HG02571 (cell line): Measurements from ENCODE around the gene PCOLCE2.
"Not testable (repeated sequence)": the region's sequence is repeated elsewhere in the genome, so short reads cannot be mapped to it uniquely, and the experiment has no call there.

ENCODE experiments used
- ATAC-seq: cut with Tn5 transposase; IDR thresholded peaks from one replicate; pipeline ENCODE4 v1.9.1; 2021; ENCODE audit warnings: mild to moderate bottlenecking, moderate library complexity; ENCODE audit not compliant: unreplicated experiment

PCOLCE2 gene

DNA sequence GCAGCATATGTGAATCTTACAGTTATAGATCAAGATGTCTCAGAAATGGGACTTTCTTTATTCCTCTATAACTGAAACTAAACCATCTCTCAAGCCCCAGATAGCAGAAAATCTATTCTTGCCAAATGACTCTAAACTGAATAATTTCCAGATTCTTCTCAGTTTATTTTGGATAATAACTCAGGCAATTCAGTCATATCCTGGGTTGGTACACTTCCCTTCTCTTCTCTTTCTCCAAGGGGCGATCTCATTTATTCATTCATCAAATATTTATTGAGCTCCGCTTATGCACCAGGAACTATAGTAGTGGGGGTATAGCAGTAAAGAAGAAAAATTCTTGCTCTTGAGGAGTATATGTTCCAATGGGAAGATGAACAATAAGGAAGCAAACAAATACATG lies 13.5 kb upstream of the PCOLCE2 start:
- ATAC-seq = no peak

DNA sequence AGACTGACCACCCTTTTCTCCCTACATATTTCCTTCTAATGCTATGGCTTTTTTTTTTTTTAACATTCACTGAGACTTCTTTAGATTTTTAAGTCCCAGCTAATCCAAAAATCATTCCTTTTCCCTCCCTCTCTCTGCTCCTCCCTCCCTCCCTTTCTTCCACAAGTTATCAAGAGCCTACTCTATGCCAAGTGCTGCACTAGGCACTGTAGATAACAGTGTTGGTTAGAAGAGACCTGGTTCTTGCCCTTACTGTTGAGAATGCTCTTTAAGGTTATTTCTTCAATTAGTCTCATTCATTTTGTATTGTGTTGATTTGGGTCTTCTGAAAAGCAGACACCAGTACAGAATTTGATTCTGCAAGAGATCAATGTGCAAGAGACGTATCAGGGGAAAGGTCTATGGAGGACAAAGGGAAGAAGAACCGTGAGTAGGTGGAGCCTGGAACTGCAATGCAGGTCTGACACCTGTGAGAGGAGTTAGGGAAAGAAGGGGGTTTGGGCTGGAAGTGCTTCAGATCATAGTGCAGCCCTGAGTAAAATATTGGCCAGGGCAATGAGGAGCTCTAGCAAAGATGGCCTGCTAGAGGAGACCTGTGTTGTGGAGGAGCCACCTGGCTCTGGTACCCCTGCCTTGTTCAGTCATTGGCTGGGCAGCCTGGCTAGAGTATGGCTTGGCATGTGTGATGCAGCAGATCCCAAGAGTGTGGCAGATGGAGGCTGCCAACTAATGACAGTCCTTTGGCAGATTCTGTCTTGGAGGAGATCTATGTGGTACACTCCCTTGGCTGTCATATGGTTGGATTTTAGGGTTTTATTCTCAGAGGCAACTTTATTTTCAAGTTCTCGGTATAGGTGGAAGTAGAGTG lies 9.7 kb upstream of the PCOLCE2 start:
- no peak for ATAC-seq

DNA sequence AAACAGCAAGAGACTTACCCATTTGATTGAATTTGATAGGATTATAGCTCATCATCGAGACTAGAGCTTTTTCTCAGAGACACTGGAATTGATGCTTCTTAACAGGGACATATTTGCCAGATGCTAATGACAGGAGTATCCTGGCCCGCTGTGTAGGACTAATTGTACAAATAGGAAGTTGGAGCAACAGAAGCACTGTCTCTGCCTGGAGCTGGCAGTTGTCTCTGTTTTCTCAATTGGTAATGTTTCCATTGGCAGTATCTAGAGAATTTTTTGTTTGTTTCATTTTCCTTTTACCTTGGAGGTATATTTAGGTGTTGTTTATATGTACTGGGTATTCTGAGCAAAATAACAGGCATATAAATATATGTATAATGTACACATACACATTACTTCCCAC lies 8.9 kb upstream of the PCOLCE2 start:
- no peak for ATAC-seq

DNA sequence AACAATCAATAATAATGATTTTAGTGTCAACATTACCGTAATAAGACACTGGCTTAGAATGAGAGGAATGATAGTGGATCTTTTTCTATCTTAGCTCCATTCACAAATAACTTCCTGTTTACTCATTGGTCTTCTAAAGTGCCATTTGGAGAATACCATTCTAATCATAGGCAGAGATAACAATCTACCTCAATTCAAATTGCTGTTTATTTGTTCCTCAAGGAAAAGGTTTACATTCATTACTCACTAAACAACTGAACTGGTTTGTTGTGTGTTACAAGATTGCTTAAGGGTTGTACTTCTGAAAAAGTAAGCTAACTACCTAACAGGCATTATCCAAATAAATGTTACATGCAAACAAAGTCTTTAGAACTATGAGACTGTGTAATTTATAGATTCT lies 8.1 kb upstream of the PCOLCE2 start:
- ATAC-seq = no peak

- no peak for ATAC-seq
Observed at GRCh38 chr3:142896201-142896755, 7.4 kb upstream of the PCOLCE2 start.

DNA sequence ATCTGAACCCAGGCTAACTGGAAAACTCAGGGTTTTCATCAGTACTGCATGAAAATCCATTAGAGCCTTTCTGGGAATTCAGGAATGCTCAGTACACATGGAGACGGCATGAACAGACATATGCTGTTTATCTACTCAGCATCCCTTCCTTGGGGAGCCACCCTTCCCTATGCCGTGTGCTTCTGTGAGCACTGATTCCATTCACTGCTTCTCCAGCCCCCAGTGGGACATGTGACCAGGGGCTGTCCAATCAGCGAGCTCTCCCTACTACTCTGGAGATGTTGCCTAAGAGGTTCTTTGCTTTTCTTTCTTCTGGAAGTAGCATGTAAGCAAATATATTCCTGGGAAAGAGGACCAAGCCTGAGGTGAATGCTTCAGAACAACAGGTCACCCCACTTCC lies 5.6 kb upstream of the PCOLCE2 start:
- no peak for ATAC-seq

DNA sequence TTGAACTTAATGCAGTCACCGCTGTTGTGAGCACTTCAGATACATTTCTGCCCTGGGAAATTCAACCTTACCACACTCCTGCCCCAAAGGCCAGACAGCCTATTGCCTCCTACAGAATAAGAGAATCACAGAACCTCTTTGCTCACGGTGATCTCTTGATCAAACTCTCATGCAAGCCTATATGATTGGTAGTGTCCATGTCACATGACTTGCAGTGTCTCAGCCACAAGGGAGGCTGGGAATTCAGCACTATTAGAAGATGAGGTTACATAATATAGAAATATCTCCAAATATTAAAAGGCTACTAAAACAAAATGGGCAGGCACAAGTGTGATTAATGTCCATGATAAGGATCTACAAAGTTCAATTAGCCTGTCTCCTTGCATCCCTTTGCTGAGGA lies 3.8 kb upstream of the PCOLCE2 start:
- no peak for ATAC-seq

- no peak for ATAC-seq
Observed at GRCh38 chr3:142890592-142890991, 1.7 kb upstream of the PCOLCE2 start.

DNA sequence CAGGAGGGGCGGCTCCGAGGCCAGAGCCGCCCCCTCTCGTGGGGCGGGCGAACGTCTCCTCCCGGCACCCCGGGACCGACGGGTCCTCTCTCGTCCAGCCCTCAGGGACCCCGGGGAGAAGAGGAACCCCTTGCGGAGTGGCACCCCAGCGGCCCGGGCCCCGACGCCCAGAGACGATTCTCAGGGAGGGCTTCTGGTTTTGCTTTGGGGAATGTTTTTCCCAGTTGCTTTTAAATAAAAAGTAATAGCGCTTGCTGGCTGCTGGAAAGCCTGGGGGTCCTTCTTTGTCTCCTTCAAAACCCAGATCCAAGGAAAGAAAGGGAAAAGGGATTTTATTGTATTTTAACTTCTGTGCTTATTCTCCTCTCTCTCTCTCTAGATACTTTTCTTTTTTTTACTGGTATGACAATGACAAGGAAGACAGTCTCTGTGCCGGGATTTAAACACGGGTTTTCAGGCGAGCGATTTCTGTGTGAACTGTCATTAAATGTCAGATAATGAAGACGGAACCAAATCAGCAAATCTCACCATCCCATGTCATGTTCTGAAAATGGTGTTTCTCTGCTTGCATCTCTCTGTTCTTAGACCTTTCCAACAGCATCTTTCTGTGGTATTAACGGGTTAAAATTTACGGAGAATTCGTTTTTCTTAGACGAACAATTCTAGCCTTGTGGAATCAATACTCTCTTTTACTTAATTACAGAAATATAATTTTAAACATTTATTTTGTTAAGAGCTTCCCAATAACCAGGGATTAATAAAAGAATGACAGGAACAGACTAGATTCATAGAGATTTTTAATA lies 530 bp upstream of the PCOLCE2 start:
- no peak for ATAC-seq

GRCh38 chr3:142888099-142888480 lies 793 bp downstream of the PCOLCE2 start:
- ATAC-seq = no peak

DNA sequence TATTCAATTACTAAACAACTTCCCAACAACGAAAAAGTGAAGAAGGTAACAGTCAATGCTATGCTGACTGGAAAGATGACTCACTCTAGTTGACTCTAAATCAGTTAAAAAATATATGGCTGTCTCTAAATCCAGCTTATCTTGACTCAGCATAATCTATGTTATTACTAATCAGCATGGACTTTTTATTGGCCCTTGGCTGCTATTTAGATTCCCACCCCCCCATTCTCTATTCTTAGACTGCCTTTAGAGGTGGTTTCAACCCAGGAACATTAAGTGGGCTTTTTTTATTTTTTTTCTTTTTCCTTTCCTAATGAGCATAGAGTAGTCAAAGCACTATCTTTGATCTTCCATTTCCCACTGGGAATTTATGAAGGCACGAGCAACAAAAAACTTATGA lies 1.9 kb downstream of the PCOLCE2 start:
- ATAC-seq = no peak

GRCh38 chr3:142886021-142886420 lies 2.9 kb downstream of the PCOLCE2 start:
- no peak for ATAC-seq

DNA sequence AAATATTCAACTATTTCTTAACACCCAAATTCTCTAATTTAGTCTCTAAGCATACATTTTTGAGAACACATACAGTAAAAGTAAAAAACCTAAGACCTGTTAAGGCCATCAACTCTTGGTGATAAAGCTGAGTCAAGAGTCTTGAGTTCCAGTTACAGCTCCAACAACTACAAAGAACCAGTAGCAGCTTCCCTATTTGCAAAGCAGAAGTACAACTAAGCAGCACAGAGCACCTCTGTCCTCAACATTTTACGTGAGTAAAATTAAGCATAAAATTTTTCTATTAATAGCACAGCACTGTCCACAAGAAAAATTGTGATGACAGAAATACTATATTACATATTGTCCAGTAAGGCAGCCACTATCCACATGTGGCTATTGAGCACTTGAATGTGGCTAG lies 4.4 kb downstream of the PCOLCE2 start:
- no peak for ATAC-seq

GRCh38 chr3:142883534-142883933 lies 5.3 kb downstream of the PCOLCE2 start:
- not testable (repeated sequence) for ATAC-seq

- no peak for ATAC-seq
Observed at GRCh38 chr3:142881445-142882224, 7.2 kb downstream of the PCOLCE2 start.

- no peak for ATAC-seq
Observed at GRCh38 chr3:142878649-142879300, 10.1 kb downstream of the PCOLCE2 start.

- ATAC-seq = no peak
Observed at GRCh38 chr3:142876417-142876816, 12.5 kb downstream of the PCOLCE2 start.

DNA sequence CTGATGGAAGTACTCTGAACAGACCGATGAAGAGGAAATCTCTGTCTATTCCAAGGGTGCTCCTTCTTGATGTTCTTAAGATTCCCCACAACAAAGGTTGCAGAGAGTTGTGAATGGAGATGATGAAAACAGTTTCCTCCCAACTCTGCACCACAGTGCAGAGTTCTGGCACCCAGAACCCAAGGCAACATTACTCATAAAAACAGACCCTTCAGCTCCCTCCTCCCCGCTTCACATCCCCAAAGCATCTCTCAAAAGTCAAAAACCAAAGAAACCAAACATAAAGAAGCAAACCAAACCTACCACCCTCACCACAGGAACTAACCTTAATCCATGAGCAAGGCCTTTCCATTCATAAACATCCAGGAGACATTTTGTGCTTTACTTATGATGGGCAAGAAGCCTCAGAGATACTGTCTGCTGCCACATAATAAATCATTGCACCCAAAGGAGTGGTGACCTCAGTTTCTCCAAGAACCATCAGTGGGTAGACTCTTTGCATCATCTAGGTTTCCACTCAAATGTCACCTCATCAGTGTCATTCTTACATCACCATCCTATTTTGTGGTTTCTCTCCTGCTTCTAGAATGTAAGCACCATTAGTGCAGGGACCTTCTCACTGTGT lies 13.2 kb downstream of the PCOLCE2 start:
- no peak for ATAC-seq

GRCh38 chr3:142875099-142875498 lies 13.8 kb downstream of the PCOLCE2 start:
- no peak for ATAC-seq

- ATAC-seq = not testable (repeated sequence)
Observed at GRCh38 chr3:142868382-142868781, 20.5 kb downstream of the PCOLCE2 start.
